ENCODE results near the gene CROCC. TPM values are rescaled to one million over a fixed set of nuclear protein-coding genes. Genes with fewer than 3 reads are reported as not detected.
A peak's percentile ranks its signal among the peaks of the same experiment; 100 is the strongest.
"Not testable (repeated sequence)": the region's sequence is repeated elsewhere in the genome, so short reads cannot be mapped to it uniquely, and the experiment has no call there.

The CROCC gene
- total RNA-seq, 4 donors from 2014 or later, result 8.0 to 34.5 (median 30.0) TPM

GRCh38 chr1:16913833-16914662 is 7.7 kb upstream of the CROCC start:
- WGBS, 2 donors (ENCODE audit: low coverage in 1 of 2), result 0% methylated on average over 4 of the region's 109 CpGs; no CpG with 5 or more reads in 1 of the 2 donors
- H3K27me3 ChIP-seq, result no peaks in the 10 kb centered on the region
- peaks cover 0 to 37% (median 7%) of the 10 kb centered on the region in 3 donors for H3K4me1 ChIP-seq
- peak overlapping the region; percentile 74 to 88 for H3K4me3 ChIP-seq
- peak; percentile 98 for ATAC-seq
- peaks cover 0 to 3% of the 10 kb centered on the region in 2 donors for H3K36me3 ChIP-seq
- H3K9me3 ChIP-seq, result no peaks in the 10 kb centered on the region
- peak overlapping the region; percentile 39 to 91 (median 88) for H3K27ac ChIP-seq
- peak; percentile 88 to 89 for TF ChIP-seq POLR2A (IDR thresholded peaks at IDR 0.05)
- TF ChIP-seq POLR2AphosphoS5 (IDR thresholded peaks at IDR 0.05), result peak; percentile 61
- TF ChIP-seq CTCF (IDR thresholded peaks at IDR 0.05), result peak in 3 of 4 experiments; percentile 19 to 39 (median 32)
- TF ChIP-seq EP300 (IDR thresholded peaks at IDR 0.05), result no peak

- not testable (repeated sequence) for H3K27me3 ChIP-seq, H3K36me3 ChIP-seq, H3K9me3 ChIP-seq, ATAC-seq
- Histone ChIP-seq H3K4me3 (peak overlapping the region in 1 of 2 donors; percentile 88), H3K27ac (peak overlapping the region in 2 of 4 donors; percentile 90 to 91), H3K4me1 (peaks cover 0 to 37% (median 7%) of the 10 kb centered on the region in 3 donors)
- WGBS, 2 donors (ENCODE audit: low coverage in 1 of 2), result 38 to 42% methylated on average over 11 to 15 of the region's 15 CpGs
Observed at GRCh38 chr1:16914928-16915626, 6.7 kb upstream of the CROCC start.

- Histone ChIP-seq H3K36me3 (peaks cover 0 to 5% of the 10 kb centered on the region in 2 donors), H3K4me1 (peaks cover 0 to 37% (median 7%) of the 10 kb centered on the region in 3 donors), H3K27me3 (no peaks in the 10 kb centered on the region), H3K27ac (peak overlapping the region in 1 of 4 donors; percentile 91), H3K4me3 (no peak overlapping the region), H3K9me3 (no peaks in the 10 kb centered on the region)
- TF ChIP-seq CTCF (IDR thresholded peaks at IDR 0.05) (no peak), EP300 (IDR thresholded peaks at IDR 0.05) (no peak), POLR2A (IDR thresholded peaks at IDR 0.05) (no peak)
- 50 to 64% methylated on average over 4 of the region's 4 CpGs for WGBS, 2 donors (ENCODE audit: low coverage in 1 of 2)
- no peak for ATAC-seq
Observed at GRCh38 chr1:16915627-16915973, 6.1 kb upstream of the CROCC start.

- H3K4me3 ChIP-seq, ATAC-seq, H3K27ac ChIP-seq, H3K36me3 ChIP-seq, H3K9me3 ChIP-seq, H3K27me3 ChIP-seq: not testable (repeated sequence)
- WGBS, 2 donors (ENCODE audit: low coverage in 1 of 2), result 72 to 78% methylated on average over 6 to 10 of the region's 10 CpGs
- H3K4me1 ChIP-seq, result peaks cover 0 to 38% (median 7%) of the 10 kb centered on the region in 3 donors
Observed at GRCh38 chr1:16916036-16916880, 5.5 kb upstream of the CROCC start.

- Histone ChIP-seq H3K4me3 (no peak overlapping the region), H3K36me3 (peaks cover 0 to 5% of the 10 kb centered on the region in 2 donors), H3K27me3 (peaks cover 6% of the 10 kb centered on the region), H3K4me1 (peaks cover 0 to 35% (median 9%) of the 10 kb centered on the region in 3 donors), H3K27ac (no peak overlapping the region), H3K9me3 (no peaks in the 10 kb centered on the region)
- no peak for ATAC-seq
- TF ChIP-seq EP300 (IDR thresholded peaks at IDR 0.05) (no peak), CTCF (IDR thresholded peaks at IDR 0.05) (no peak), POLR2A (IDR thresholded peaks at IDR 0.05) (no peak), POLR2AphosphoS5 (IDR thresholded peaks at IDR 0.05) (no peak)
- 55 to 61% methylated on average over 3 of the region's 3 CpGs for WGBS, 2 donors (ENCODE audit: low coverage in 1 of 2)
Observed at GRCh38 chr1:16918371-16918770, 3.4 kb upstream of the CROCC start.

GRCh38 chr1:16918936-16919665 is 2.6 kb upstream of the CROCC start:
- H3K27me3 ChIP-seq, ATAC-seq, H3K36me3 ChIP-seq, H3K4me3 ChIP-seq, H3K9me3 ChIP-seq, H3K27ac ChIP-seq: not testable (repeated sequence)
- 74 to 80% methylated on average over 10 to 13 of the region's 15 CpGs for WGBS, 2 donors (ENCODE audit: low coverage in 1 of 2)
- peaks cover 0 to 32% (median 7%) of the 10 kb centered on the region in 3 donors for H3K4me1 ChIP-seq

Measured in gastroesophageal sphincter (tissue), 4 donors.